ENCODE data around the gene RBBP8NL.

DNA sequence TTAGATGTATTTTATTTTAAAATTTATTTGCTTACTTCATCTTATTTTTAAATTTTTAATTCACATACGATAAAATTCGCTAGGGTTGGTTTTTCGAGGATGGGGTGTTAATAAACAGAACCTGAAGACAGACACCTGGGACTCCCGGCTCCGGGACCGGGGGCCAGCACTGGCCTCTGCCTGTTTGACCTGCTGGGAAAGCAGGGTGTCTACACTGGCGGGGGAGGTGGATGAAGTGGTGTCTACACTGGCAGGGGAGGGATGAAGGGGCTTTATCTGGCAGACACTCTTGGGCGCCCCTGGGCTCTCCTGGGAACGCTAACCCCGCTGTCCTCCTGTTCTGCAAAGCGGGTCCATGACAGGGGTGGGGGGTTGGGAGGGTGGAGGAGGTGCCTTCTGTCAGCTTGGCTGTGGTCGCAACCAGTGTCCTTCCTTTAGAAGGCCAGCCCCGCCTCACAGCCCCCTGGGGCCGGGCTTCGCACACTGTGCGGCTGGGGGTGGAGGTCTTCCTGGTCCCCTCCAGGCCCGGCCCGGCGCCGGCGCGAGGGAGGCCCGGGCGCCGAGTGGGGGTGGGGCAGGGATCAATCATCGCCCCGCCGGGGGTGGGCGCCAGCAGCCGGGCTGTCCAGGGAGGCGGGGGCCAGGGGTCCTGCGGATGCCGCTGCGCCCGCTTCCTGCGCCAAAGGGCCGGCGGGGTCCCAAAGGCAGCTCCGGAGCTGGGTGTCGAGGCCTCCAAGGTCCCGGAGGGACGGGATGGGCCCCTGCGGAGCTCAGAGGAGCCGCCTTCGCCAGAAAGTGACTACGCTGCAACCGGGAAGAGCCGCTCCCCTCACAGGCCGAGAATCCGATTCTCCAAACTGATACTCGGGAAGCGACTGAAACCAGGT lies 46.6 kb upstream of the RBBP8NL start:
- TF ChIP-seq CTCF (optimal IDR thresholded peaks at IDR 0.05 in 1 of 3, IDR thresholded peaks at IDR 0.05 in 1 of 3, conservative IDR thresholded peaks at IDR 0.05 in 1 of 3; ENCODE audit: extremely low read depth in 1 of 3, insufficient read depth in 2 of 3, low read length in 3 of 3) = no peak
- TF ChIP-seq EZH2 (IDR thresholded peaks at IDR 0.05; ENCODE audit: low read length) = no peak
